SJCRH30 (cell line): ENCODE measurements around the gene KDM2B. TPM values are rescaled to one million over a fixed set of nuclear protein-coding genes. Genes with fewer than 3 reads are reported as not detected.
A peak's percentile ranks its signal among the peaks of the same experiment; 100 is the strongest.

Experiments used
- DNase-seq, 2 experiments: peaks; one replicate each; pipeline ENCODE4 v3.0.0-alpha.2; 2015 to 2020
- H3K27ac ChIP-seq: fragments of 250-450 bp; sonication (Bioruptor Pico); 2 replicates; pipeline ENCODE4 v1.5.1; 2020; ENCODE audit warnings: mild to moderate bottlenecking, moderate library complexity
- H3K27me3 ChIP-seq: fragments of 250-450 bp; sonication (Bioruptor Pico); 2 replicates; pipeline ENCODE4 v1.5.1; 2020; ENCODE audit warnings: mild to moderate bottlenecking, moderate library complexity
- H3K36me3 ChIP-seq: fragments of 250-450 bp; sonication (Bioruptor Pico); 2 replicates; pipeline ENCODE4 v1.5.1; 2020; ENCODE audit warnings: mild to moderate bottlenecking, moderate library complexity
- H3K4me1 ChIP-seq: fragments of 250-450 bp; sonication (Bioruptor Pico); 2 replicates; pipeline ENCODE4 v1.5.1; 2020; ENCODE audit warnings: mild to moderate bottlenecking, moderate library complexity
- H3K4me3 ChIP-seq: fragments of 250-450 bp; sonication (Bioruptor Pico); 2 replicates; pipeline ENCODE4 v1.5.1; 2020; ENCODE audit warnings: mild to moderate bottlenecking, moderate library complexity
- H3K9me3 ChIP-seq: fragments of 250-450 bp; sonication (Bioruptor Pico); replicated peaks from 2 replicates; pipeline ENCODE4 v1.5.1; 2020; ENCODE audit warnings: mild to moderate bottlenecking, moderate library complexity
- total RNA-seq: library from RNA; depleted of rRNA; stranded (reverse); fragments of >200 nt; shearing (Covaris generic); gene quantifications from 2 replicates; pipeline ENCODE4 v1.2.3, GENCODE V29; 2014

KDM2B gene
- total RNA-seq, 1 experiment from 2014 or later = 48.4 TPM

- no peak overlapping the region for H3K27ac ChIP-seq
- no peaks in the 10 kb centered on the region for H3K9me3 ChIP-seq
- DNase-seq = no peak
- H3K36me3 ChIP-seq = peaks cover 12% of the 10 kb centered on the region
- H3K27me3 ChIP-seq = no peaks in the 10 kb centered on the region
- peaks cover 6% of the 10 kb centered on the region; the same call in 1 of the 2 replicates for H3K4me1 ChIP-seq
- H3K4me3 ChIP-seq = no peak overlapping the region
Observed at GRCh38 chr12:121534495-121535148, 46.2 kb downstream of the KDM2B start.

DNA sequence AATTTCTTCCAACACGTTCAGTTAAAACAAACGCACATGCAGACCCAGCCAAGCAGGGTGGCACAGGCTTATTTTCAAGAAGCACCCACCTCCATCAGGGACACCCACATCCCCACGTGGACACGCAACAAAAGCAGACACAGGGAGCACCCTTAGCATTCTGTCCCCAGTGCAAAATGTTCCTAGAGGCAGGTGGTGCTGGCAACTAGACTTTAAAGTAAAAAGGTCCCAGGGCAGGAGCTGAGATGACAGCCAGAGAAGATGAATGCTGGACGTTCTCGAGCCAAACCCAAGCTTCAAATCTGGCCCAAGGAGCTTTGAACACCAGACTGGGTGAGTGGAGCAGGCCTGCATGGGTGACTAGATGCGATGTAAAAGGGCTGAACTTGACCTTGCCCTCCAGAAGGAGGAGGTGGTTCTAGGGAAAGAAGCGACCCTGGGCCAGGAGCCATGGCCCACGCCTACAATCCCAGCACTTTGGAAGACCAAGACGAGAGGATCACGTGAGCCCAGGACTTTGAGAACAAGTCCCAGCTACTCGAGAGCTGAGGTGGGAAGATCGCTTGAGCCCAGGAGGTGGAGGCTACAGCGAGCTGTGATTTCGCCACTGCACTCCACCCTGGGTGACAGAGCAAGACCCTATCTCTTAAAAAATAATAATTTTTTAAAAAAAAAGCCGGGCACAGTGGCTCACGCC is 47.3 kb downstream of the KDM2B start:
- H3K4me1 ChIP-seq = peaks cover 6% of the 10 kb centered on the region; the same call in 1 of the 2 replicates
- H3K9me3 ChIP-seq = no peaks in the 10 kb centered on the region
- peaks cover 12% of the 10 kb centered on the region for H3K36me3 ChIP-seq
- H3K4me3 ChIP-seq = no peak overlapping the region
- DNase-seq = no peak
- H3K27me3 ChIP-seq = no peaks in the 10 kb centered on the region
- no peak overlapping the region for H3K27ac ChIP-seq

DNA sequence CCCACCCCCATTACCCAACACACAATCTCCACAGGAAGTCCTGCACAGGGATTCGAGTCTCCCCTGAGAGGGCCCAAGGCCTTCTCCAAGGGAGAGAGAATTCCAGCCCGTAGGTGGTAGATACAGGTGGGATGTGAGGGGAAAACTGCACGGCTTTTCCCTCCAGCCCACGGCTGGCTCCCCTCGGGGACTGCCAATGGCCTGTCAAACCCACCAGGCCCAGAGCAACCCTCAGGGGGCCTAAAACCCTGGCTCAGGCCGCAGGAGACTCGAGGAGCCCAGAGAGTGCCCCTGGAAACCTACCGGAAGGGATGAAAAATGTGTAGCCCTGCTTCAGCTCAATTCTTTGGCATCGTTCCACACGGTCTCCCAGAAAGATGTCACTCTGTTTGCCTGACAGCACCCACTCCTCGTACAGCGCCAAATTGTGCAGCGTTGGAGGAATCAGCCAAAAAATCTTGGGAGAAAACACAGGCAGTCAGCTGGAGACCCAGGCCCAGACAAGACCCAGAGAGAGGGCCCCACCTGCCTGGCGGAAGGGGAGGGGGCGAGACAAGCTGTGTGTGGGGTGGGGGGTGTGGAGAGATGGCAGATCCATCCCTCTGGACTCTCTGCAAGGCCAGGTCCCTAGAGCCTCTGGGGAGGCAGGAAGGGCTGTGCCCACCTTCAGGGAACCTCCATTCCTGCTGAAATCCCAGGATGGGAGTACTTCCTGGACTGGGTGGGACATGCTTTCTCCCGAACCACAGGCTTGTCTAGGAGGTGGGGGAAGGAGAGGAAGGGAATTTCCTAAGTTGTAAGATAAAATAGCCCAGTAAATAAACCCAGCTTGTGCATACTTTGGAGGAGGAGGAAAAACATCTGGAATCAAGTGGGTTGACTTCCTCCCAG is 48.1 kb downstream of the KDM2B start:
- H3K27ac ChIP-seq = no peak overlapping the region
- no peaks in the 10 kb centered on the region for H3K27me3 ChIP-seq
- no peak for DNase-seq
- H3K9me3 ChIP-seq = no peaks in the 10 kb centered on the region
- H3K36me3 ChIP-seq = peaks cover 13% of the 10 kb centered on the region
- no peak overlapping the region for H3K4me3 ChIP-seq
- peaks cover 6% of the 10 kb centered on the region; the same call in 1 of the 2 replicates for H3K4me1 ChIP-seq

- no peaks in the 10 kb centered on the region for H3K27me3 ChIP-seq
- H3K4me1 ChIP-seq = peaks cover 5% of the 10 kb centered on the region; the same call in 1 of the 2 replicates
- H3K27ac ChIP-seq = no peak overlapping the region
- H3K36me3 ChIP-seq = peaks cover 13% of the 10 kb centered on the region
- no peak for DNase-seq
- no peak overlapping the region for H3K4me3 ChIP-seq
- H3K9me3 ChIP-seq = no peaks in the 10 kb centered on the region
Observed at GRCh38 chr12:121531356-121531750, 49.5 kb downstream of the KDM2B start.

- H3K4me1 ChIP-seq = no peaks in the 10 kb centered on the region; the same call in 1 of the 2 replicates
- H3K27me3 ChIP-seq = no peaks in the 10 kb centered on the region
- peaks cover 13% of the 10 kb centered on the region for H3K36me3 ChIP-seq
- no peak overlapping the region for H3K27ac ChIP-seq
- H3K4me3 ChIP-seq = no peak overlapping the region
- DNase-seq = no peak
- H3K9me3 ChIP-seq = no peaks in the 10 kb centered on the region
Observed at GRCh38 chr12:121530600-121531355, 50.0 kb downstream of the KDM2B start.

- Histone ChIP-seq H3K4me3 (no peak overlapping the region), H3K9me3 (no peaks in the 10 kb centered on the region), H3K36me3 (peaks cover 13% of the 10 kb centered on the region), H3K4me1 (no peaks in the 10 kb centered on the region), H3K27ac (no peak overlapping the region), H3K27me3 (no peaks in the 10 kb centered on the region)
- DNase-seq = no peak
Observed at GRCh38 chr12:121529184-121529583, 51.6 kb downstream of the KDM2B start.

GRCh38 chr12:121525411-121525810 is 55.4 kb downstream of the KDM2B start:
- DNase-seq = no peak
- H3K4me1 ChIP-seq = no peaks in the 10 kb centered on the region
- H3K9me3 ChIP-seq = no peaks in the 10 kb centered on the region
- H3K4me3 ChIP-seq = no peak overlapping the region
- H3K36me3 ChIP-seq = peaks cover 2% of the 10 kb centered on the region; the same call in 1 of the 2 replicates
- H3K27ac ChIP-seq = no peak overlapping the region
- H3K27me3 ChIP-seq = no peaks in the 10 kb centered on the region

GRCh38 chr12:121524196-121524916 is 56.5 kb downstream of the KDM2B start:
- H3K9me3 ChIP-seq = no peaks in the 10 kb centered on the region
- no peak overlapping the region for H3K4me3 ChIP-seq
- H3K27ac ChIP-seq = no peak overlapping the region
- no peaks in the 10 kb centered on the region for H3K27me3 ChIP-seq
- H3K4me1 ChIP-seq = no peaks in the 10 kb centered on the region
- peaks cover 3% of the 10 kb centered on the region; the same call in 1 of the 2 replicates for H3K36me3 ChIP-seq
- no peak for DNase-seq

DNA sequence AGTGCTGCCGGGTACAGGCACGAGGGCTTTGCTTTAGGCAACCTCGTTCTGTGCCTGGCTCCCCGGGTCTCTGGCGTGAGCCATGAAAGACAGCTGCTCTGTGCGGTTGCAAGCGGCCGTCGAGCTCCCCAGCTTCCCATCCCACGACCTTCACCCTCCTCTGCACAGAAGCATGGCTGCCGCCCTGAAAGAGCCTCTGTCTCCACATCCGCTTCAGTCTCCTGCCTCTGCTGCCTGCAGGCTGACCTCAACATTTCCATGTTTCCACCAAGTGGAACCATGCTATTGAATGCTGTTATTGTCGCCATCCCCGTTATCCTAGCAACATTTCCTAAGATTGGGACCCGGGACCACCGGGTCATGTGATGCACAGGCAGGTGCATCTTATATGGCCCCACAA is 57.1 kb downstream of the KDM2B start:
- no peak for DNase-seq
- H3K4me1 ChIP-seq = no peaks in the 10 kb centered on the region
- no peak overlapping the region for H3K4me3 ChIP-seq
- H3K27me3 ChIP-seq = no peaks in the 10 kb centered on the region
- peaks cover 7% of the 10 kb centered on the region; the same call in 1 of the 2 replicates for H3K36me3 ChIP-seq
- H3K9me3 ChIP-seq = no peaks in the 10 kb centered on the region
- H3K27ac ChIP-seq = no peak overlapping the region

GRCh38 chr12:121522971-121523370 is 57.9 kb downstream of the KDM2B start:
- Histone ChIP-seq H3K27me3 (no peaks in the 10 kb centered on the region), H3K9me3 (no peaks in the 10 kb centered on the region), H3K36me3 (peaks cover 6% of the 10 kb centered on the region; the same call in 1 of the 2 replicates), H3K4me1 (no peaks in the 10 kb centered on the region), H3K4me3 (no peak overlapping the region), H3K27ac (no peak overlapping the region)
- DNase-seq = peak; percentile 30 to 46

GRCh38 chr12:121520586-121521086 is 60.2 kb downstream of the KDM2B start:
- peaks cover 6% of the 10 kb centered on the region; the same call in 1 of the 2 replicates for H3K36me3 ChIP-seq
- H3K4me1 ChIP-seq = no peaks in the 10 kb centered on the region
- H3K27ac ChIP-seq = no peak overlapping the region
- H3K4me3 ChIP-seq = no peak overlapping the region
- H3K9me3 ChIP-seq = no peaks in the 10 kb centered on the region
- H3K27me3 ChIP-seq = no peaks in the 10 kb centered on the region
- no peak for DNase-seq

GRCh38 chr12:121520119-121520518 is 60.7 kb downstream of the KDM2B start:
- no peak overlapping the region for H3K4me3 ChIP-seq
- H3K9me3 ChIP-seq = no peaks in the 10 kb centered on the region
- peaks cover 6% of the 10 kb centered on the region; the same call in 1 of the 2 replicates for H3K36me3 ChIP-seq
- no peaks in the 10 kb centered on the region for H3K4me1 ChIP-seq
- H3K27me3 ChIP-seq = no peaks in the 10 kb centered on the region
- DNase-seq = no peak
- no peak overlapping the region for H3K27ac ChIP-seq

DNA sequence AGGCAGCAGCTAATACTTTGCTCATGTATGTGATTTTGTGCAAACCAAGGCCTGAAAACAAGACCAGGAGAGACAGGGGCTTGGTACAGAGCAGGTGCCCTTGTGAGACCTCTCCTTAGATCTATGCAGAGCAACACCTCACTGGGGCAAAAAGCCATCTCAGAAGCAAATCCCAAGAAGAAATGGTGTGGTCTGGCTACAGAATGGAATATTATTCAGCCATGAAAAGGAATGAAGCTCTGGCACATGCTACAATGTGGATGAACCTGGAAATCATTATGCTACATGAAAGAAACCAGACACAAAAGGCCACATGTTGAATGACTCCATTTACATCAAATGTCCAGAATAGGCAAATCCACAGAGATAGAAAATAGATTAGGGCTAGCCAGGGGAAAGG is 61.6 kb downstream of the KDM2B start:
- DNase-seq = no peak
- Histone ChIP-seq H3K4me3 (no peak overlapping the region), H3K36me3 (peaks cover 6% of the 10 kb centered on the region; the same call in 1 of the 2 replicates), H3K9me3 (no peaks in the 10 kb centered on the region), H3K4me1 (no peaks in the 10 kb centered on the region), H3K27me3 (no peaks in the 10 kb centered on the region), H3K27ac (no peak overlapping the region)
